ENCODE results near the gene TMPRSS13. TPM values are rescaled to one million over a fixed set of nuclear protein-coding genes. Genes with fewer than 3 reads are reported as not detected.

The TMPRSS13 gene
- total RNA-seq, 1 experiment from 2014 or later, result 0.50 TPM

- Histone ChIP-seq H3K9me3 (ENCODE audit: control insufficient read depth, low read depth, low read length) (no peaks in the 10 kb centered on the region), H3K4ac (ENCODE audit: low read depth, low read length) (no peak overlapping the region), H2AFZ (ENCODE audit: low read length) (no peak overlapping the region), H4K91ac (ENCODE audit: insufficient read length, low read depth, low read length) (no peak overlapping the region), H4K5ac (ENCODE audit: insufficient read length, low read depth, low read length) (no peak overlapping the region), H2AK5ac (ENCODE audit: insufficient read length, low read length) (no peak overlapping the region), H3K23me2 (ENCODE audit: insufficient read length, low read depth, low read length, poor library complexity, severe bottlenecking) (no peaks in the 10 kb centered on the region), H3K23ac (ENCODE audit: insufficient read length, low read depth, low read length) (no peak overlapping the region), H3K27ac (ENCODE audit: insufficient read length, low read depth, low read length) (no peak overlapping the region), H3K9ac (ENCODE audit: extremely low read depth, insufficient read length, low read length) (no peak overlapping the region), H3K4me2 (ENCODE audit: insufficient read depth, insufficient read length, low read length) (no peak overlapping the region), H3K56ac (ENCODE audit: insufficient read length, low read depth, low read length) (no peak overlapping the region), H3K4me1 (ENCODE audit: insufficient read depth, low read length) (no peaks in the 10 kb centered on the region), H3K18ac (ENCODE audit: insufficient read length, low read depth, low read length) (no peak overlapping the region), H2BK120ac (ENCODE audit: low read depth, low read length, poor library complexity, severe bottlenecking) (no peak overlapping the region), H2BK12ac (ENCODE audit: insufficient read length, low read depth, low read length) (no peak overlapping the region), H3K14ac (ENCODE audit: insufficient read depth, low read length) (no peak overlapping the region), H4K20me1 (ENCODE audit: control insufficient read depth, insufficient read depth, insufficient read length) (no peaks in the 10 kb centered on the region), H3K79me1 (ENCODE audit: insufficient read depth, low read depth, low read length, poor library complexity, severe bottlenecking) (no peaks in the 10 kb centered on the region), H2BK20ac (ENCODE audit: low read depth, low read length, poor library complexity, severe bottlenecking) (no peak overlapping the region), H2BK15ac (ENCODE audit: low read depth, low read length) (no peak overlapping the region), H2BK5ac (ENCODE audit: insufficient read length, low read length) (no peak overlapping the region), H4K8ac (replicated peaks; ENCODE audit: insufficient read length, low read depth, low read length) (no peak overlapping the region), H3K27me3 (ENCODE audit: insufficient read depth, low read length) (no peaks in the 10 kb centered on the region), H3T11ph (ENCODE audit: low read length) (no peak overlapping the region), H3K79me2 (ENCODE audit: insufficient read depth, low read length) (no peaks in the 10 kb centered on the region)
- no peak for DNase-seq
- TF ChIP-seq CTCF (conservative IDR thresholded peaks at IDR 0.05), result no peak
- Mint-ChIP-seq H3K27ac (no peak overlapping the region), H3K36me3 (ENCODE audit: insufficient read depth in 1 of 3, low read depth in 3 of 3) (no peaks in the 10 kb centered on the region), H3K9me3 (no peaks in the 10 kb centered on the region), H3K4me3 (no peak overlapping the region), H3K4me1 (peaks cover 2 to 6% of the 10 kb centered on the region in 2 experiments; a peak in 2 of 4 replicates), H3K27me3 (ENCODE audit: low read depth) (peaks cover 8% of the 10 kb centered on the region)
- WGBS (ENCODE audit: extremely low coverage, insufficient read length, low lambda C conversion rate), result no CpG with 5 or more reads among the region's 5 CpGs
Measured at GRCh38 chr11:117950301-117950700, 21.1 kb upstream of the TMPRSS13 start.
